Measurements from ENCODE around the gene WDR86.
A peak's percentile ranks its signal among the peaks of the same experiment; 100 is the strongest.

Gene WDR86

GRCh38 chr7:151383638-151384351 is 26.0 kb downstream of the WDR86 start:
- H3K4me3 Mint-ChIP-seq = peak overlapping the region in 1 of 3 experiments; percentile 4
- no peaks in the 10 kb centered on the region for H3K4me1 Mint-ChIP-seq
- peaks cover 22% of the 10 kb centered on the region for H3K27me3 Mint-ChIP-seq (ENCODE audit: low read depth)
- no peak for TF ChIP-seq CTCF (IDR thresholded peaks at IDR 0.05; ENCODE audit: unreplicated experiment in 3 of 3)
- H3K9me3 Mint-ChIP-seq = no peaks in the 10 kb centered on the region
- no peak overlapping the region for H3K27ac Mint-ChIP-seq
- H3K36me3 Mint-ChIP-seq (ENCODE audit: low read depth) = peaks cover 29% of the 10 kb centered on the region

- Mint-ChIP-seq H3K27ac (no peak overlapping the region), H3K27me3 (ENCODE audit: low read depth) (peaks cover 22% of the 10 kb centered on the region), H3K4me1 (no peaks in the 10 kb centered on the region), H3K4me3 (peak overlapping the region in 2 of 3 experiments; percentile 72 to 75), H3K9me3 (no peaks in the 10 kb centered on the region), H3K36me3 (ENCODE audit: low read depth) (peaks cover 34% of the 10 kb centered on the region)
- no peak for TF ChIP-seq CTCF (IDR thresholded peaks at IDR 0.05; ENCODE audit: unreplicated experiment in 3 of 3)
Observed at GRCh38 chr7:151382079-151382885, 27.6 kb downstream of the WDR86 start.

GRCh38 chr7:151381348-151382078 is 28.3 kb downstream of the WDR86 start:
- H3K27me3 Mint-ChIP-seq (ENCODE audit: low read depth) = peaks cover 22% of the 10 kb centered on the region
- H3K4me3 Mint-ChIP-seq = no peak overlapping the region
- no peak for TF ChIP-seq CTCF (IDR thresholded peaks at IDR 0.05; ENCODE audit: unreplicated experiment in 3 of 3)
- no peak overlapping the region for H3K27ac Mint-ChIP-seq
- peaks cover 41% of the 10 kb centered on the region for H3K36me3 Mint-ChIP-seq (ENCODE audit: low read depth)
- H3K9me3 Mint-ChIP-seq = no peaks in the 10 kb centered on the region
- no peaks in the 10 kb centered on the region for H3K4me1 Mint-ChIP-seq

GRCh38 chr7:151381098-151381347 is 28.8 kb downstream of the WDR86 start:
- Mint-ChIP-seq H3K36me3 (ENCODE audit: low read depth) (peaks cover 44% of the 10 kb centered on the region), H3K27me3 (ENCODE audit: low read depth) (peaks cover 22% of the 10 kb centered on the region), H3K27ac (no peak overlapping the region), H3K4me1 (no peaks in the 10 kb centered on the region), H3K4me3 (peak overlapping the region in 2 of 3 experiments; percentile 14 to 17), H3K9me3 (no peaks in the 10 kb centered on the region)
- no peak for TF ChIP-seq CTCF (IDR thresholded peaks at IDR 0.05; ENCODE audit: unreplicated experiment in 3 of 3)

GRCh38 chr7:151380199-151381097 is 29.4 kb downstream of the WDR86 start:
- H3K4me1 Mint-ChIP-seq = no peaks in the 10 kb centered on the region
- no peak overlapping the region for H3K27ac Mint-ChIP-seq
- H3K4me3 Mint-ChIP-seq = peak overlapping the region in 2 of 3 experiments; percentile 14 to 17
- TF ChIP-seq CTCF (IDR thresholded peaks at IDR 0.05; ENCODE audit: unreplicated experiment in 3 of 3) = no peak
- no peaks in the 10 kb centered on the region for H3K9me3 Mint-ChIP-seq
- peaks cover 18% of the 10 kb centered on the region for H3K27me3 Mint-ChIP-seq (ENCODE audit: low read depth)
- H3K36me3 Mint-ChIP-seq (ENCODE audit: low read depth) = peaks cover 48% of the 10 kb centered on the region

Measured in nephron (organoid).